ENCODE results near the gene HOXA7.

Gene HOXA7

GRCh38 chr7:27143023-27143949, 13.2 kb downstream of the HOXA7 start, which contains the start of gene HOXA5 (continued):
- TF ChIP-seq ZNF621 (tag by site-specific recombination; IDR thresholded peaks at IDR 0.05) (no peak), ZNF514 (tag by site-specific recombination; IDR thresholded peaks at IDR 0.05) (no peak), ZNF266 (tag by site-specific recombination; IDR thresholded peaks at IDR 0.05; ENCODE audit: low read depth) (no peak), ZNF324 (tag by site-specific recombination; IDR thresholded peaks at IDR 0.05) (no peak), ZNF776 (tag by site-specific recombination; IDR thresholded peaks at IDR 0.05; ENCODE audit: borderline replicate concordance) (no peak), ZNF747 (tag by site-specific recombination; IDR thresholded peaks at IDR 0.05) (no peak), SP2 (tag by site-specific recombination; IDR thresholded peaks at IDR 0.05) (peak; percentile 48), WT1 (tag by site-specific recombination; IDR thresholded peaks at IDR 0.05) (peak; percentile 76), ZNF529 (tag by site-specific recombination; IDR thresholded peaks at IDR 0.05; ENCODE audit: insufficient replicate concordance) (no peak), ZNF670 (tag by site-specific recombination; IDR thresholded peaks at IDR 0.05; ENCODE audit: low read depth) (no peak), PRDM2 (tag by site-specific recombination; IDR thresholded peaks at IDR 0.05; ENCODE audit: borderline replicate concordance) (no peak), ZNF202 (tag by site-specific recombination; IDR thresholded peaks at IDR 0.05; ENCODE audit: borderline replicate concordance) (no peak), GFI1B (tag by site-specific recombination; IDR thresholded peaks at IDR 0.05) (no peak), ZSCAN5A (tag by site-specific recombination; IDR thresholded peaks at IDR 0.05) (no peak), ZNF530 (tag by site-specific recombination; IDR thresholded peaks at IDR 0.05; ENCODE audit: low read depth) (no peak), SETDB1 (IDR thresholded peaks at IDR 0.05; ENCODE audit: insufficient read length, low read length) (no peak), MEIS1 (CRISPR knock-in tag; IDR thresholded peaks at IDR 0.05; ENCODE audit: borderline replicate concordance) (peak; percentile 33; the same call in 1 of the 2 replicates), ZNF561 (tag by site-specific recombination; IDR thresholded peaks at IDR 0.05; ENCODE audit: borderline replicate concordance) (no peak), BCL11A (tag by site-specific recombination; IDR thresholded peaks at IDR 0.05; ENCODE audit: low read depth) (peak; percentile 93), PRDM4 (tag by site-specific recombination; IDR thresholded peaks at IDR 0.05) (0 out of 2 replicates have a peak, but pooled peaks have one; percentile 15), ZNF239 (tag by site-specific recombination; IDR thresholded peaks at IDR 0.05) (no peak), PATZ1 (tag by site-specific recombination; IDR thresholded peaks at IDR 0.05) (no peak), ZNF18 (tag by site-specific recombination; IDR thresholded peaks at IDR 0.05) (no peak), ZNF184 (tag by site-specific recombination; IDR thresholded peaks at IDR 0.05) (no peak), ZNF24 (tag by site-specific recombination; IDR thresholded peaks at IDR 0.05) (no peak), SCRT1 (tag by site-specific recombination; IDR thresholded peaks at IDR 0.05; ENCODE audit: borderline replicate concordance) (peak; percentile 76)
